HCT116 (cell line): ENCODE results near the gene LCN2. TPM values are rescaled to one million over a fixed set of nuclear protein-coding genes. Genes with fewer than 3 reads are reported as not detected.
A peak's percentile ranks its signal among the peaks of the same experiment; 100 is the strongest.

Source experiments
- ATAC-seq: fragments of 200-7000 bp; cut with Tn5 transposase; 2 replicates; pipeline ENCODE4 v1.9.1; 2020; ENCODE audit warnings: mild to moderate bottlenecking, moderate library complexity
- BruUV-seq: library from RNA; stranded (reverse); fragments of 400-500 nt; replicated peaks from 2 replicates; lab custom pipeline; 2021; lab: Mats Ljungman, UMichigan
- CTCF ChIA-PET: fragments of 300-600 bp; sonication (Branson Sonifier 250); formaldehyde crosslinking; loops from one replicate; lab custom pipeline; 2021; ENCODE audit warnings: antibody characterized with exemption; lab: Charles Lee
- POLR2A ChIA-PET: fragments of 300-600, 350-600 bp; sonication (Branson Sonifier 250); formaldehyde crosslinking; loops from one replicate; lab custom pipeline; 2021; ENCODE audit warnings: antibody characterized with exemption; lab: Charles Lee
- RAD21 ChIA-PET, 2 experiments: fragments of 300-600 bp; sonication (Branson Sonifier 250); formaldehyde crosslinking; loops; one replicate each; lab custom pipeline; 2023; ENCODE audit warnings: low total read pairs in 2 of 2; ENCODE audit not compliant: uncharacterized antibody in 2 of 2, unreplicated experiment in 2 of 2, low non-redundant PET in 1 of 2; lab: Charles Lee
- DNase-seq: peaks from one replicate; pipeline ENCODE4 v3.0.0-alpha.2; 2010; ENCODE audit warnings: low read depth, low spot score
- H2AFZ ChIP-seq: fragments of 200-600 bp; shearing (Covaris generic), sonication (generic); 2 replicates; pipeline ENCODE4 v1.6.1; 2017; ENCODE audit warnings: low read depth, mixed run types, mixed read lengths, antibody characterized with exemption, low read length; ENCODE audit not compliant: poor library complexity, severe bottlenecking
- H3K27ac ChIP-seq: 2 replicates; pipeline ENCODE4 v1.5.1; 2012; ENCODE audit warnings: low read depth, low read length
- H3K27me3 ChIP-seq: fragments of 200-600 bp; sonication (generic); 2 replicates; pipeline ENCODE4 v1.6.1; 2016; ENCODE audit warnings: mixed run types, low read length, mixed read lengths; ENCODE audit not compliant: insufficient read depth
- H3K36me3 ChIP-seq, 2 experiments: fragments of 200-500 bp in 1 of 2; fragments of 200-600 bp in 1 of 2; sonication (Bioruptor generic) in 1 of 2; sonication (generic) in 1 of 2; 2 replicates each; pipeline versions ENCODE4 v1.5.1 to v1.6.1; 2014 to 2016; ENCODE audit warnings: low read length in 2 of 2, inconsistent platforms in 1 of 2, mixed read lengths in 1 of 2, mixed run types in 1 of 2; ENCODE audit not compliant: insufficient read depth in 2 of 2, control insufficient read depth in 1 of 2
- H3K4me1 ChIP-seq, 2 experiments: fragments of 200-600 bp in 1 of 2; sonication (generic) in 1 of 2; 2 replicates each; pipeline versions ENCODE4 v1.5.1 to v1.6.1; 2012 to 2017; ENCODE audit warnings: low read length in 2 of 2, inconsistent platforms in 1 of 2, mild to moderate bottlenecking in 1 of 2, mixed read lengths in 1 of 2, mixed run types in 1 of 2, moderate library complexity in 1 of 2; ENCODE audit not compliant: insufficient read depth in 2 of 2, control insufficient read depth in 1 of 2
- H3K4me2 ChIP-seq: fragments of 200-600 bp; sonication (generic); 2 replicates; pipeline ENCODE4 v1.6.1; 2017; ENCODE audit warnings: mixed run types, low read length, mixed read lengths
- H3K4me3 ChIP-seq, 2 experiments: fragments of 200-600 bp in 1 of 2; sonication (generic) in 1 of 2; replicated peaks in 1 of 2; 2 replicates each; pipeline ENCODE4 v1.5.1; 2011 to 2016; ENCODE audit warnings: low read length in 2 of 2, control low read depth in 1 of 2, low read depth in 1 of 2, mild to moderate bottlenecking in 1 of 2, mixed read lengths in 1 of 2, mixed run types in 1 of 2
- H3K79me2 ChIP-seq: fragments of 200-600 bp; sonication (generic); 2 replicates; pipeline ENCODE4 v1.6.1; 2017; ENCODE audit warnings: mild to moderate bottlenecking, mixed run types, low read length, moderate library complexity, mixed read lengths; ENCODE audit not compliant: insufficient read depth
- H3K9ac ChIP-seq: fragments of 200-600 bp; sonication (generic); 2 replicates; pipeline ENCODE4 v1.6.1; 2016; ENCODE audit warnings: low read length, mixed read lengths
- H3K9me2 ChIP-seq: fragments of 200-600 bp; sonication (generic), shearing (Covaris generic); 2 replicates; pipeline ENCODE4 v1.6.1; 2017; ENCODE audit warnings: mixed run types, mild to moderate bottlenecking, moderate library complexity; ENCODE audit not compliant: insufficient read depth
- H3K9me3 ChIP-seq, 2 experiments: fragments of 200-500 bp in 1 of 2; fragments of 200-600 bp in 1 of 2; sonication (Bioruptor generic) in 1 of 2; sonication (generic) in 1 of 2; 2 replicates each; pipeline ENCODE4 v1.6.1; 2014 to 2017; ENCODE audit warnings: low read length in 2 of 2, mixed read lengths in 2 of 2, inconsistent platforms in 1 of 2, low read depth in 1 of 2, mild to moderate bottlenecking in 1 of 2, mixed run types in 1 of 2, moderate library complexity in 1 of 2; ENCODE audit not compliant: control insufficient read depth in 1 of 2, insufficient read depth in 1 of 2
- H4K20me1 ChIP-seq: fragments of 200-600 bp; sonication (generic), shearing (Covaris generic); 2 replicates; pipeline ENCODE4 v1.6.1; 2017; ENCODE audit warnings: mixed run types, mild to moderate bottlenecking, moderate library complexity; ENCODE audit not compliant: insufficient read depth
- ATF3 ChIP-seq: IDR thresholded peaks from 2 replicates; pipeline ENCODE4 v1.6.1; 2012
- CTCF ChIP-seq, 3 experiments: fragments of 200-600 bp in 1 of 3; sonication (generic) in 1 of 3; IDR thresholded peaks in 2 of 3; conservative IDR thresholded peaks in 1 of 3; 2 replicates each; pipeline ENCODE4 v1.5.1; 2012 to 2017; ENCODE audit warnings: low read depth in 2 of 3, low read length in 2 of 3, antibody characterized with exemption in 1 of 3, borderline replicate concordance in 1 of 3, control low read depth in 1 of 3, mild to moderate bottlenecking in 1 of 3, mixed read lengths in 1 of 3, mixed run types in 1 of 3, moderate library complexity in 1 of 3; ENCODE audit not compliant: insufficient read depth in 1 of 3
- EGR1 ChIP-seq: IDR thresholded peaks from 2 replicates; pipeline ENCODE4 v1.6.1; 2012; ENCODE audit warnings: low read depth
- EZH2 ChIP-seq: fragments of 200-600 bp; sonication (generic); IDR thresholded peaks from 2 replicates; pipeline ENCODE4 v1.6.1; 2017; ENCODE audit warnings: antibody characterized with exemption, mixed run types
- EZH2phosphoT487 ChIP-seq: fragments of 200-600 bp; IDR thresholded peaks from 2 replicates; pipeline ENCODE4 v1.6.1; 2018; ENCODE audit warnings: antibody characterized with exemption, borderline replicate concordance
- FOSL1 ChIP-seq: IDR thresholded peaks from 2 replicates; pipeline ENCODE4 v1.6.1; 2012; ENCODE audit warnings: low read depth
- POLR2A ChIP-seq: IDR thresholded peaks from 2 replicates; pipeline ENCODE4 v1.7.0; 2011; ENCODE audit warnings: borderline replicate concordance; ENCODE audit not compliant: insufficient read depth, insufficient read length; ENCODE audit errors: extremely low read depth
- POLR2AphosphoS5 ChIP-seq: IDR thresholded peaks from 2 replicates; pipeline ENCODE4 v1.6.1; 2011; ENCODE audit warnings: mild to moderate bottlenecking, low read depth, low read length, moderate library complexity
- RAD21 ChIP-seq: IDR thresholded peaks from 2 replicates; pipeline ENCODE4 v1.6.1; 2012; ENCODE audit warnings: low read depth, mild to moderate bottlenecking
- REST ChIP-seq: IDR thresholded peaks from 2 replicates; pipeline ENCODE4 v1.6.1; 2012; ENCODE audit warnings: low read depth
- SIN3A ChIP-seq: IDR thresholded peaks from 2 replicates; pipeline ENCODE4 v1.6.1; 2012; ENCODE audit warnings: low read depth
- SP1 ChIP-seq: IDR thresholded peaks from 2 replicates; pipeline ENCODE4 v1.6.1; 2012; ENCODE audit warnings: low read depth
- SRF ChIP-seq: IDR thresholded peaks from 2 replicates; pipeline ENCODE4 v1.6.1; 2012; ENCODE audit warnings: low read depth
- TCF7L2 ChIP-seq: IDR thresholded peaks from 2 replicates; pipeline ENCODE4 v1.7.0; 2011; ENCODE audit warnings: borderline replicate concordance, inconsistent platforms; ENCODE audit not compliant: insufficient read depth, insufficient read length; ENCODE audit errors: extremely low read depth
- YY1 ChIP-seq: IDR thresholded peaks from 2 replicates; pipeline ENCODE4 v1.6.1; 2011; ENCODE audit warnings: low read length, low read depth, moderate library complexity, mild to moderate bottlenecking; ENCODE audit not compliant: insufficient replicate concordance; ENCODE audit errors: extremely low read depth
- ZBTB33 ChIP-seq: IDR thresholded peaks from 2 replicates; pipeline ENCODE4 v1.6.1; 2011; ENCODE audit warnings: mild to moderate bottlenecking, low read length, moderate library complexity; ENCODE audit not compliant: insufficient replicate concordance; ENCODE audit errors: extremely low read depth
- ZFX ChIP-seq: fragments of 450-650 bp; IDR thresholded peaks from 2 replicates; pipeline ENCODE4 v1.6.1; 2017
- intact Hi-C: fragments of 100-400 bp; cut with micrococcal nuclease; formaldehyde crosslinking; loops from 2 replicates; pipeline ENCODE4 v1.10.0; 2022
- total RNA-seq: library from RNA; stranded (reverse); gene quantifications from one replicate; pipeline ENCODE4 v1.2.1, GENCODE V29; 2021; ENCODE audit not compliant: unreplicated experiment

LCN2 gene
- total RNA-seq, 1 experiment from 2014 or later, result 9.2 TPM

GRCh38 chr9:128118472-128118857 lies 30.8 kb upstream of the LCN2 start:
- H2AFZ ChIP-seq, result no peak overlapping the region
- no peak overlapping the region for H3K4me3 ChIP-seq
- H3K9me2 ChIP-seq, result no peaks in the 10 kb centered on the region
- no peak overlapping the region for H3K4me2 ChIP-seq
- BruUV-seq, result no TSS peak
- peaks cover 3 to 4% of the 10 kb centered on the region in 2 experiments; a peak in 3 of 4 replicates for H3K4me1 ChIP-seq
- DNase-seq, result no peak
- ChIA-PET CTCF (interaction anchor here (0.7 to 1.8 kb wide), 14 partner anchors 10 to 198 kb away, joined by 3 to 14 read pairs (median 6); partner anchors contain the start of genes PIP5KL1 and PTGES2), RAD21 (interaction anchor here in 1 of 2 experiments (0.9 kb wide), 1 partner anchor 21 kb away, joined by 4 read pairs; no protein-coding TSS in a partner anchor), POLR2A (no interaction called here)
- 0 out of 2 replicates have a peak, but pooled peaks have one; percentile 2 for ATAC-seq
- no peaks in the 10 kb centered on the region for H3K9me3 ChIP-seq
- H3K79me2 ChIP-seq, result no peaks in the 10 kb centered on the region; the same call in 1 of the 2 replicates
- TF ChIP-seq SP1, result no peak
- TF ChIP-seq SRF, result no peak
- no peak for TF ChIP-seq REST
- no peak for TF ChIP-seq EZH2phosphoT487
- TF ChIP-seq TCF7L2, result no peak
- no peak for TF ChIP-seq YY1
- TF ChIP-seq POLR2A, result no peak
- TF ChIP-seq ZBTB33, result no peak
- TF ChIP-seq CTCF (IDR thresholded peaks at IDR 0.05 in 2 of 3, conservative IDR thresholded peaks at IDR 0.05 in 1 of 3; ENCODE audit: borderline replicate concordance in 1 of 3, insufficient read depth in 1 of 3, low read depth in 2 of 3, low read length in 2 of 3), result no peak
- TF ChIP-seq POLR2AphosphoS5, result no peak
- no peak for TF ChIP-seq SIN3A
- no peak for TF ChIP-seq EGR1
- no peak for TF ChIP-seq RAD21
- no peak for TF ChIP-seq ZFX
- TF ChIP-seq ATF3, result no peak
- no peak for TF ChIP-seq FOSL1
- no peak for TF ChIP-seq EZH2
- peaks cover 6 to 15% of the 10 kb centered on the region in 2 experiments; a peak in 3 of 4 replicates for H3K36me3 ChIP-seq
- no peaks in the 10 kb centered on the region for H3K27me3 ChIP-seq
- no peak overlapping the region for H3K9ac ChIP-seq
- H4K20me1 ChIP-seq, result no peaks in the 10 kb centered on the region
- no peak overlapping the region for H3K27ac ChIP-seq
- intact Hi-C loops, result no loop called here
